GM12892 (cell line): ENCODE results near the gene TBCA.

ENCODE experiments used
- POLR2A ChIP-seq: IDR thresholded peaks from 2 replicates; pipeline ENCODE4 v1.6.1; 2011; ENCODE audit warnings: low read depth, low read length, control low read depth
- POLR2AphosphoS5 ChIP-seq: IDR thresholded peaks from 2 replicates; pipeline ENCODE4 v1.6.1; 2011; ENCODE audit warnings: low read depth, low read length, control low read depth

DNA sequence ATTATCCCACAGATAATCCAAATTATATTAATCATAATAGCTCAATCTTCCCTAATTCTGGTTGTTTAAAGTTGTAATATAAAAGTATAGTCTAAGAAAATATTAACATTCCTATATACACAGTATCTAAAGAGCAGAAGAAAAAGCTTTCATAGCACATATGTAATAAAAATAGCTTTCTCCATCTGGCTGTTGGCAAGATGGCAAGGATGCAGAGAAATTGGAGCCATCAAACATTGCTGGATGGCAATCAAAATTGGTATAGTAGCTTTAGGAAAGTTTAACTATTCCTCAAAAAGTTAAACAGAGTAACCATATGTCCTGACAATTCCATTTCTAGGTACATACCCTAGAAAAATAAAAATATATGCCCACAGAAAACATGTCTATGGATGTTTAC is 66.8 kb downstream of the TBCA start:
- no peak for TF ChIP-seq POLR2AphosphoS5
- TF ChIP-seq POLR2A, result no peak
